Suprapubic skin (tissue), 3 donors: Measurements from ENCODE around the gene ZFAND3.

ENCODE experiments used
- CTCF ChIP-seq, 2 donors: fragments of 200-600 bp in 1 of 2; fragments of 450-650 bp in 1 of 2; sonication (generic) in 1 of 2; IDR thresholded peaks; one replicate each; pipeline ENCODE4 v1.5.1; 2016 to 2019; ENCODE audit warnings: antibody characterized with exemption in 2 of 2, mild to moderate bottlenecking in 1 of 2, moderate library complexity in 1 of 2
- POLR2AphosphoS5 ChIP-seq, 3 donors: sonication (generic); formaldehyde crosslinking; IDR thresholded peaks; one replicate each; pipeline ENCODE4 v1.6.1; 2017; ENCODE audit warnings: antibody characterized with exemption in 3 of 3

GRCh38 chr6:38064431-38064830 lies 244.9 kb downstream of the ZFAND3 start:
- no peak for TF ChIP-seq POLR2AphosphoS5 (IDR thresholded peaks at IDR 0.05)
- TF ChIP-seq CTCF (IDR thresholded peaks at IDR 0.05): no peak
